WTC11 (cell line): ENCODE data around the gene LRMDA. TPM values are rescaled to one million over a fixed set of nuclear protein-coding genes. Genes with fewer than 3 reads are reported as not detected.

Source experiments
- ATAC-seq: fragments of 200-7000 bp; cut with Tn5 transposase; 2 replicates; pipeline ENCODE4 v1.10.0; 2021; ENCODE audit warnings: mild to moderate bottlenecking, moderate library complexity
- CTCF ChIA-PET: fragments of 300-600 bp; sonication (Branson Sonifier 250); formaldehyde crosslinking; loops from one replicate; lab custom pipeline; 2021; ENCODE audit warnings: antibody characterized with exemption; lab: Charles Lee
- POLR2A ChIA-PET: fragments of 350-600 bp; sonication (Branson Sonifier 250); formaldehyde crosslinking; loops from one replicate; lab custom pipeline; 2021; ENCODE audit warnings: antibody characterized with exemption; lab: Charles Lee
- DNase-seq: peaks from one replicate; pipeline ENCODE4 v3.0.0; 2021; ENCODE audit warnings: low spot score
- H3K27ac Mint-ChIP-seq: 2 replicates; pipeline ENCODE4 v1.8.0; 2021; ENCODE audit warnings: mixed read lengths
- H3K27me3 Mint-ChIP-seq: 2 replicates; pipeline ENCODE4 v1.8.0; 2021; ENCODE audit warnings: low read depth, mild to moderate bottlenecking, moderate library complexity, mixed read lengths
- H3K36me3 Mint-ChIP-seq: 2 replicates; pipeline ENCODE4 v1.8.0; 2021; ENCODE audit warnings: mixed read lengths
- H3K4me1 Mint-ChIP-seq: 2 replicates; pipeline ENCODE4 v1.8.0; 2022; ENCODE audit warnings: mixed read lengths
- H3K4me3 Mint-ChIP-seq: 2 replicates; pipeline ENCODE4 v1.8.0; 2021; ENCODE audit warnings: mild to moderate bottlenecking, moderate library complexity, mixed read lengths
- H3K9me3 Mint-ChIP-seq: 2 replicates; pipeline ENCODE4 v1.8.0; 2021; ENCODE audit warnings: mixed read lengths
- AFF4 ChIP-seq: sonication (generic); formaldehyde crosslinking; IDR thresholded peaks from 2 replicates; pipeline ENCODE4 v1.8.1; 2023; ENCODE audit warnings: mild to moderate bottlenecking, missing genetic modification reagents, borderline replicate concordance
- ARID4B ChIP-seq: sonication (generic); formaldehyde crosslinking; IDR thresholded peaks from 2 replicates; pipeline ENCODE4 v1.8.0; 2023; ENCODE audit warnings: missing genetic modification reagents, mild to moderate bottlenecking, borderline replicate concordance
- CREB1 ChIP-seq: sonication (generic); formaldehyde crosslinking; IDR thresholded peaks from 2 replicates; pipeline ENCODE4 v1.8.0; 2023; ENCODE audit warnings: mild to moderate bottlenecking, missing genetic modification reagents
- FOXJ3 ChIP-seq: sonication (generic); formaldehyde crosslinking; IDR thresholded peaks from 2 replicates; pipeline ENCODE4 v1.9.0; 2021; ENCODE audit warnings: missing genetic modification reagents, mild to moderate bottlenecking, borderline replicate concordance
- GABPB1 ChIP-seq: sonication (generic); formaldehyde crosslinking; IDR thresholded peaks from 2 replicates; pipeline ENCODE4 v1.8.1; 2023; ENCODE audit warnings: mild to moderate bottlenecking, missing genetic modification reagents
- GRHL2 ChIP-seq: fragments of 250-450 bp; sonication (Bioruptor Pico); IDR thresholded peaks from 2 replicates; pipeline ENCODE4 v1.8.0; 2022; ENCODE audit warnings: mild to moderate bottlenecking, moderate library complexity; ENCODE audit not compliant: insufficient replicate concordance, severe bottlenecking
- NFATC4 ChIP-seq: fragments of 250-450 bp; sonication (Bioruptor Pico); IDR thresholded peaks from 2 replicates; pipeline ENCODE4 v1.9.0; 2021; ENCODE audit warnings: mild to moderate bottlenecking
- NFYB ChIP-seq: sonication (generic); formaldehyde crosslinking; conservative IDR thresholded peaks from 2 replicates; pipeline ENCODE4 v1.8.0; 2022; ENCODE audit warnings: low read depth, missing genetic modification reagents
- NR1H2 ChIP-seq: sonication (generic); formaldehyde crosslinking; IDR thresholded peaks from 2 replicates; pipeline ENCODE4 v1.9.0; 2021; ENCODE audit warnings: mild to moderate bottlenecking, moderate library complexity, missing genetic modification reagents
- NR2C2 ChIP-seq: sonication (generic); formaldehyde crosslinking; IDR thresholded peaks from 2 replicates; pipeline ENCODE4 v1.8.0; 2022; ENCODE audit warnings: mild to moderate bottlenecking, missing genetic modification reagents
- PREB ChIP-seq: sonication (generic); formaldehyde crosslinking; IDR thresholded peaks from 2 replicates; pipeline ENCODE4 v1.8.1; 2022; ENCODE audit warnings: mild to moderate bottlenecking, missing genetic modification reagents, moderate library complexity, borderline replicate concordance
- SMAD4 ChIP-seq: sonication (generic); formaldehyde crosslinking; IDR thresholded peaks from 2 replicates; pipeline ENCODE4 v1.8.0; 2022; ENCODE audit warnings: mild to moderate bottlenecking, missing genetic modification reagents
- TCF7 ChIP-seq: sonication (generic); formaldehyde crosslinking; IDR thresholded peaks from 2 replicates; pipeline ENCODE4 v1.8.0; 2022; ENCODE audit warnings: mild to moderate bottlenecking, low read depth, missing genetic modification reagents, moderate library complexity
- TEAD1 ChIP-seq: sonication (generic); formaldehyde crosslinking; IDR thresholded peaks from 2 replicates; pipeline ENCODE4 v1.8.0; 2022; ENCODE audit warnings: mild to moderate bottlenecking, missing genetic modification reagents
- TEAD4 ChIP-seq: sonication (generic); formaldehyde crosslinking; IDR thresholded peaks from 2 replicates; pipeline ENCODE4 v1.8.0; 2022; ENCODE audit warnings: mild to moderate bottlenecking, missing genetic modification reagents
- ZBTB21 ChIP-seq: sonication (generic); formaldehyde crosslinking; IDR thresholded peaks from 2 replicates; pipeline ENCODE4 v1.8.1; 2023; ENCODE audit warnings: mild to moderate bottlenecking, missing genetic modification reagents, borderline replicate concordance
- ZNF416 ChIP-seq: fragments of 250-450 bp; sonication (Bioruptor Pico); IDR thresholded peaks from 2 replicates; pipeline ENCODE4 v1.9.0; 2021; ENCODE audit warnings: mild to moderate bottlenecking, inconsistent platforms
- ZNF423 ChIP-seq: fragments of 250-450 bp; sonication (Bioruptor Pico); IDR thresholded peaks from 2 replicates; pipeline ENCODE4 v2.1.2; 2022; ENCODE audit warnings: mild to moderate bottlenecking, moderate library complexity
- total RNA-seq: library from RNA; stranded (reverse); gene quantifications from 3 replicates; pipeline ENCODE4 v1.2.3, GENCODE V29; 2021
- TF ChIP-seq, protein P1 (sequence below): sonication (generic); formaldehyde crosslinking; IDR thresholded peaks from 2 replicates; pipeline ENCODE4 v1.8.0; 2022; ENCODE audit warnings: mild to moderate bottlenecking, missing genetic modification reagents
- TF ChIP-seq, protein P2 (sequence below): fragments of 250-450 bp; sonication (Bioruptor Pico); IDR thresholded peaks from 2 replicates; pipeline ENCODE4 v2.1.2; 2022; ENCODE audit warnings: mild to moderate bottlenecking, moderate library complexity
- TF ChIP-seq, protein P3 (sequence below): sonication (generic); formaldehyde crosslinking; IDR thresholded peaks from 2 replicates; pipeline ENCODE4 v1.8.1; 2023; ENCODE audit warnings: mild to moderate bottlenecking, missing genetic modification reagents, moderate library complexity

LRMDA gene
- total RNA-seq, 1 experiment from 2014 or later: 0.92 TPM

- TF ChIP-seq ZNF423 (CRISPR knock-in tag) (no peak), NFATC4 (no peak), GABPB1 (CRISPR knock-in tag) (no peak), TCF7 (no peak), ARID4B (CRISPR knock-in tag) (no peak), SMAD4 (no peak)
- TF ChIP-seq, protein P1, sequence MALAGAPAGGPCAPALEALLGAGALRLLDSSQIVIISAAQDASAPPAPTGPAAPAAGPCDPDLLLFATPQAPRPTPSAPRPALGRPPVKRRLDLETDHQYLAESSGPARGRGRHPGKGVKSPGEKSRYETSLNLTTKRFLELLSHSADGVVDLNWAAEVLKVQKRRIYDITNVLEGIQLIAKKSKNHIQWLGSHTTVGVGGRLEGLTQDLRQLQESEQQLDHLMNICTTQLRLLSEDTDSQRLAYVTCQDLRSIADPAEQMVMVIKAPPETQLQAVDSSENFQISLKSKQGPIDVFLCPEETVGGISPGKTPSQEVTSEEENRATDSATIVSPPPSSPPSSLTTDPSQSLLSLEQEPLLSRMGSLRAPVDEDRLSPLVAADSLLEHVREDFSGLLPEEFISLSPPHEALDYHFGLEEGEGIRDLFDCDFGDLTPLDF: no peak
Observed at GRCh38 chr10:75616874-75617478, 185.6 kb downstream of the LRMDA start (continued).

- Mint-ChIP-seq H3K4me3 (no peak overlapping the region), H3K27ac (no peak overlapping the region), H3K4me1 (peaks cover 18% of the 10 kb centered on the region), H3K27me3 (peaks cover 12% of the 10 kb centered on the region), H3K36me3 (no peaks in the 10 kb centered on the region), H3K9me3 (no peaks in the 10 kb centered on the region)
- no peak for ATAC-seq
- TF ChIP-seq NFYB (CRISPR knock-in tag) (no peak), NR2C2 (CRISPR knock-in tag) (no peak), CREB1 (CRISPR knock-in tag) (no peak), TEAD1 (CRISPR knock-in tag) (no peak), NR1H2 (CRISPR knock-in tag) (no peak), TCF7 (no peak), FOXJ3 (no peak), TEAD4 (no peak)
- TF ChIP-seq, protein P2, sequence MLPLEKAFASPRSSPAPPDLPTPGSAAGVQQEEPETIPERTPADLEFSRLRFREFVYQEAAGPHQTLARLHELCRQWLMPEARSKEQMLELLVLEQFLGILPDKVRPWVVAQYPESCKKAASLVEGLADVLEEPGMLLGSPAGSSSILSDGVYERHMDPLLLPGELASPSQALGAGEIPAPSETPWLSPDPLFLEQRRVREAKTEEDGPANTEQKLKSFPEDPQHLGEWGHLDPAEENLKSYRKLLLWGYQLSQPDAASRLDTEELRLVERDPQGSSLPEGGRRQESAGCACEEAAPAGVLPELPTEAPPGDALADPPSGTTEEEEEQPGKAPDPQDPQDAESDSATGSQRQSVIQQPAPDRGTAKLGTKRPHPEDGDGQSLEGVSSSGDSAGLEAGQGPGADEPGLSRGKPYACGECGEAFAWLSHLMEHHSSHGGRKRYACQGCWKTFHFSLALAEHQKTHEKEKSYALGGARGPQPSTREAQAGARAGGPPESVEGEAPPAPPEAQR (CRISPR knock-in tag): no peak
- ChIA-PET CTCF (no interaction called here), POLR2A (no interaction called here)
- DNase-seq: no peak
Observed at GRCh38 chr10:75617485-75618155, 186.2 kb downstream of the LRMDA start.

DNA sequence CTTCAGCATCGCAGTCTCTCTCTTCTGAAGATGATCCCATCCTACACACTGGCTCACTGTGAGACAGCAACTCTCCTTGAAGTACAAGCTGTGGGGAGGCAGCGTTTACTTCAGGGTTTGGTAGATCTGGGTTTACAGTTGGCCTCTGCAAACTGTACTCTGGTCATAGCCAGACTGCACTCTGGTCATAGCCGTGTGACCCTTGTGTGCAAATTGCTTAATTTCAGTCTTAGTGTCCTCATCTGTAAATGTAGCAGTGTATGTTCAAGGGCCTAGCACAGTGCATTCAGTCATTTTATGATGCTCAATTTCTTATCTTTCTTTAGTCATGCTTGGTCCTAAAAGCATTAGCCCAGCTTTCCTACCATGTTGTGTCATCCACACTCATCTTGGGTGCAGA, 188.2 kb downstream of the LRMDA start:
- POLR2A ChIA-PET: no interaction called here
- H3K4me3 Mint-ChIP-seq: no peak overlapping the region
- H3K27ac Mint-ChIP-seq: no peak overlapping the region
- H3K4me1 Mint-ChIP-seq: peaks cover 6% of the 10 kb centered on the region
- CTCF ChIA-PET: no interaction called here
- peaks cover 7% of the 10 kb centered on the region for H3K27me3 Mint-ChIP-seq
- ATAC-seq: no peak
- H3K9me3 Mint-ChIP-seq: no peaks in the 10 kb centered on the region
- DNase-seq: no peak
- no peaks in the 10 kb centered on the region for H3K36me3 Mint-ChIP-seq
- TF ChIP-seq SMAD4 (no peak), AFF4 (no peak), PREB (CRISPR knock-in tag) (no peak), ZNF416 (no peak), GRHL2 (CRISPR knock-in tag) (no peak), ZBTB21 (CRISPR knock-in tag) (no peak), FOXJ3 (no peak)
- TF ChIP-seq, protein P3, sequence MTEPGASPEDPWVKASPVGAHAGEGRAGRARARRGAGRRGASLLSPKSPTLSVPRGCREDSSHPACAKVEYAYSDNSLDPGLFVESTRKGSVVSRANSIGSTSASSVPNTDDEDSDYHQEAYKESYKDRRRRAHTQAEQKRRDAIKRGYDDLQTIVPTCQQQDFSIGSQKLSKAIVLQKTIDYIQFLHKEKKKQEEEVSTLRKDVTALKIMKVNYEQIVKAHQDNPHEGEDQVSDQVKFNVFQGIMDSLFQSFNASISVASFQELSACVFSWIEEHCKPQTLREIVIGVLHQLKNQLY (CRISPR knock-in tag): no peak
